ENCODE results near the gene TRDN.

DNA sequence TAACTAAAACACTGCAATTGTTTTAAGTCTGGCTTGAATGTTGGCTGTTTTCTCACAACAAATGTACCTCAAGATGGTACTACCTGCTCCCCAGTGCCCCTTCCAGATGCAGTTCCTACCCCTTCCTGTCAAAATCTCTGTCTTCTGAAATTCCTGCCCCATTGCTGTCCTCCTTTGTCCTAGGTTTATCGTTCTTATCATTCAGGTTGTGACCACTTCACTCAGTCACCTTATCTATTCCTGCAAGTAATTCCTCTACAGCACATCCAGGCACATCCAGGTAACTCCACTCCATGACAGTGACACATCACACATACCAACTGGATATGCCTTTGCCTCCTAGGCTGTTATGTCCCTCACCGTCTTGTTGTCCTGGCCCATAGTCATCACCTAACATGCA lies 90.2 kb downstream of the TRDN start:
- TF ChIP-seq, protein P1, sequence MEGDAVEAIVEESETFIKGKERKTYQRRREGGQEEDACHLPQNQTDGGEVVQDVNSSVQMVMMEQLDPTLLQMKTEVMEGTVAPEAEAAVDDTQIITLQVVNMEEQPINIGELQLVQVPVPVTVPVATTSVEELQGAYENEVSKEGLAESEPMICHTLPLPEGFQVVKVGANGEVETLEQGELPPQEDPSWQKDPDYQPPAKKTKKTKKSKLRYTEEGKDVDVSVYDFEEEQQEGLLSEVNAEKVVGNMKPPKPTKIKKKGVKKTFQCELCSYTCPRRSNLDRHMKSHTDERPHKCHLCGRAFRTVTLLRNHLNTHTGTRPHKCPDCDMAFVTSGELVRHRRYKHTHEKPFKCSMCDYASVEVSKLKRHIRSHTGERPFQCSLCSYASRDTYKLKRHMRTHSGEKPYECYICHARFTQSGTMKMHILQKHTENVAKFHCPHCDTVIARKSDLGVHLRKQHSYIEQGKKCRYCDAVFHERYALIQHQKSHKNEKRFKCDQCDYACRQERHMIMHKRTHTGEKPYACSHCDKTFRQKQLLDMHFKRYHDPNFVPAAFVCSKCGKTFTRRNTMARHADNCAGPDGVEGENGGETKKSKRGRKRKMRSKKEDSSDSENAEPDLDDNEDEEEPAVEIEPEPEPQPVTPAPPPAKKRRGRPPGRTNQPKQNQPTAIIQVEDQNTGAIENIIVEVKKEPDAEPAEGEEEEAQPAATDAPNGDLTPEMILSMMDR (IDR thresholded peaks at IDR 0.05; ENCODE audit: borderline replicate concordance, extremely low read depth, low read length, poor library complexity, severe bottlenecking) = no peak
- no peak for TF ChIP-seq EZH2 (IDR thresholded peaks at IDR 0.05; ENCODE audit: borderline replicate concordance, low read depth, low read length, severe bottlenecking)
